ENCODE results near the gene DDX41.

The DDX41 gene

DNA sequence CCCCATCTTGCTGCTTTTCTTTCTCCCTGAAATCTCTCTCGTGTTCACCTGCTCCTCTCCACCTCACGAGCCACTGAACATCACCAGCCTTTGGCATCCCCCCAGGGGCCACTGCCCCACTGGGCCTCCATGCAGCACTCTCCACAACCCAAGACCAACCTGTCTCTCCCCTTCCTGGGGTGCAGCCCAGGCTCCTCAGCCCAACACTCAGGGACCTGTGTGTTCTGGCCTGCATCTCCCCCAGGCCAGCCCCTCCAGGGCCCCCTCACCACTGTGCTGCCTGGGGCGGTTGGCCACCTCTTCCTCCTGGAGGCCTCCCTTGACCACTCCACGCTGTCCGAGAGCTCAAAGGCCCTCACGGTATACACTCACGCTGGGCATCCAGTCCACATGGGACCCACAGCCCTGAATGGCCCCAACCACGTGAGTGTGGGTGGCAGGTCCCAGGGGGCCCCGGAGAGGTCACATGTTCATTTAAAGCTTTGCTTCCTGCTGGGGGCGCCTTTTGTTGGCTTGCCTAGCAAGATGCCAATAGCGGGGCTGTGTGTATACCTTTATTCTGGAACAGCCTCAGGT is 6.7 kb downstream of the DDX41 start:
- TF ChIP-seq, protein P1, sequence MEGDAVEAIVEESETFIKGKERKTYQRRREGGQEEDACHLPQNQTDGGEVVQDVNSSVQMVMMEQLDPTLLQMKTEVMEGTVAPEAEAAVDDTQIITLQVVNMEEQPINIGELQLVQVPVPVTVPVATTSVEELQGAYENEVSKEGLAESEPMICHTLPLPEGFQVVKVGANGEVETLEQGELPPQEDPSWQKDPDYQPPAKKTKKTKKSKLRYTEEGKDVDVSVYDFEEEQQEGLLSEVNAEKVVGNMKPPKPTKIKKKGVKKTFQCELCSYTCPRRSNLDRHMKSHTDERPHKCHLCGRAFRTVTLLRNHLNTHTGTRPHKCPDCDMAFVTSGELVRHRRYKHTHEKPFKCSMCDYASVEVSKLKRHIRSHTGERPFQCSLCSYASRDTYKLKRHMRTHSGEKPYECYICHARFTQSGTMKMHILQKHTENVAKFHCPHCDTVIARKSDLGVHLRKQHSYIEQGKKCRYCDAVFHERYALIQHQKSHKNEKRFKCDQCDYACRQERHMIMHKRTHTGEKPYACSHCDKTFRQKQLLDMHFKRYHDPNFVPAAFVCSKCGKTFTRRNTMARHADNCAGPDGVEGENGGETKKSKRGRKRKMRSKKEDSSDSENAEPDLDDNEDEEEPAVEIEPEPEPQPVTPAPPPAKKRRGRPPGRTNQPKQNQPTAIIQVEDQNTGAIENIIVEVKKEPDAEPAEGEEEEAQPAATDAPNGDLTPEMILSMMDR (IDR thresholded peaks at IDR 0.05; ENCODE audit: low read length), result no peak
- TF ChIP-seq EZH2 (optimal IDR thresholded peaks at IDR 0.05; ENCODE audit: low read depth, low read length), result no peak
- TF ChIP-seq EZH2phosphoT487 (IDR thresholded peaks at IDR 0.05; ENCODE audit: low read length), result no peak
- no peaks in the 10 kb centered on the region for H3K9me3 ChIP-seq (replicated peaks; ENCODE audit: insufficient read depth, low read length)
- no peaks in the 10 kb centered on the region for H3K9me2 ChIP-seq (replicated peaks; ENCODE audit: insufficient read depth, low read length)
- peaks cover 18% of the 10 kb centered on the region for H3K4me1 ChIP-seq (ENCODE audit: low read length)
- H4K20me1 ChIP-seq (ENCODE audit: insufficient read depth, low read length), result no peaks in the 10 kb centered on the region
- peak overlapping the region; percentile 59; the same call in 1 of the 2 replicates for H3K4me3 ChIP-seq (ENCODE audit: low read length)
- DNase-seq, result no peak
- H3K27ac ChIP-seq (ENCODE audit: low read length), result peak overlapping the region; percentile 7; the same call in 1 of the 2 replicates
- peak overlapping the region; percentile 89 for H3K4me2 ChIP-seq (ENCODE audit: low read depth, low read length)
- no peaks in the 10 kb centered on the region for H3K27me3 ChIP-seq (replicated peaks; ENCODE audit: insufficient read depth, low read length)
- H3F3A ChIP-seq (ENCODE audit: insufficient read depth, low read length), result no peaks in the 10 kb centered on the region
- H3K9ac ChIP-seq (ENCODE audit: low read length), result peak overlapping the region; percentile 55; the same call in 1 of the 2 replicates
- H2AFZ ChIP-seq (ENCODE audit: low read length), result 0 out of 2 replicates have a peak overlapping the region, but pooled peaks have one; percentile 62
- H3K36me3 ChIP-seq (replicated peaks; ENCODE audit: insufficient read depth, low read length), result no peaks in the 10 kb centered on the region; the same call in 1 of the 2 replicates
- H3K79me2 ChIP-seq (ENCODE audit: low read length), result peaks cover 10% of the 10 kb centered on the region

DNA sequence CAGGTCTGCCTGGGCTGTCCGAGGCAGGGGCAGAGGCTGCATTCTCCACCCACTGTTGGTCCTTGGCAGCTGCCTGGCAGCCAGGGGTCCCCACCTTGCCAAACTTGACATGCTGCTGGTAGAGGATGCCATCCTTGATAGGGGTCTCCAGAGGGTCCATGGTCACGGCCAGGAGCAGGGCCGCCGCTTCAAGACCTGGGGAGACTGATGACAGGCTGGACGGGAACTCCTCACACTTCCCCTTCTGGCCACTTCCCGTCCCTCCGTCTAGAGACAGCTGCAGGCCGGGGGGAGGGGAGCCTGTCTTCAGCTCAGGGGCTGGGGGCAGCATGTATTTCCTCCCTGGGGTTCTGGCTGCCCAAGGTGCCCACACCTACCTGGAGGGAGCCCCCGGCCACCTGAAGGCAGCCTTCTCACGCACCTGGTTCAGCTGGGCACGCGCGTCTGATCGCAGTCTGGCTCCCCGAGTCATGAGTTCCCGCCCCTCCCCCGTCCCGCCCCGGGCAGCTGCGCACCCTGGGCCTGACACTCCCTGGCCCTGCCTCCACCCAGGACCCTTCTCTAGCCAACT is 7.3 kb downstream of the DDX41 start, which contains the start of gene DOK3:
TSS of gene DOK3 (minus strand) at position 446 of the 571 bp plus-strand sequence. CDS start at position 160, 286 bp downstream.
- H3K27me3 ChIP-seq (replicated peaks; ENCODE audit: insufficient read depth, low read length), result no peaks in the 10 kb centered on the region
- DNase-seq, result peak; percentile 54
- H3K9ac ChIP-seq (ENCODE audit: low read length), result peak within 1 kb of the TSS; percentile 55; the same call in 1 of the 2 replicates
- TF ChIP-seq EZH2 (optimal IDR thresholded peaks at IDR 0.05; ENCODE audit: low read depth, low read length), result no peak
- TF ChIP-seq EZH2phosphoT487 (IDR thresholded peaks at IDR 0.05; ENCODE audit: low read length), result no peak
- TF ChIP-seq, protein P1 (IDR thresholded peaks at IDR 0.05; ENCODE audit: low read length), result no peak
- no peaks in the 10 kb centered on the region for H3F3A ChIP-seq (ENCODE audit: insufficient read depth, low read length)
- no peaks in the 10 kb centered on the region for H3K9me3 ChIP-seq (replicated peaks; ENCODE audit: insufficient read depth, low read length)
- H3K79me2 ChIP-seq (ENCODE audit: low read length), result peaks cover 3% of the 10 kb centered on the region
- no peaks in the 10 kb centered on the region for H3K9me2 ChIP-seq (replicated peaks; ENCODE audit: insufficient read depth, low read length)
- peak within 1 kb of the TSS; percentile 89 for H3K4me2 ChIP-seq (ENCODE audit: low read depth, low read length)
- H3K4me3 ChIP-seq (ENCODE audit: low read length), result peak within 1 kb of the TSS; percentile 59
- no peaks in the 10 kb centered on the region; the same call in 1 of the 2 replicates for H3K36me3 ChIP-seq (replicated peaks; ENCODE audit: insufficient read depth, low read length)
- H2AFZ ChIP-seq (ENCODE audit: low read length), result peak within 1 kb of the TSS; percentile 62
- peak within 1 kb of the TSS; percentile 7; the same call in 1 of the 2 replicates for H3K27ac ChIP-seq (ENCODE audit: low read length)
- no peaks in the 10 kb centered on the region for H4K20me1 ChIP-seq (ENCODE audit: insufficient read depth, low read length)
- peaks cover 18% of the 10 kb centered on the region for H3K4me1 ChIP-seq (ENCODE audit: low read length)

DNA sequence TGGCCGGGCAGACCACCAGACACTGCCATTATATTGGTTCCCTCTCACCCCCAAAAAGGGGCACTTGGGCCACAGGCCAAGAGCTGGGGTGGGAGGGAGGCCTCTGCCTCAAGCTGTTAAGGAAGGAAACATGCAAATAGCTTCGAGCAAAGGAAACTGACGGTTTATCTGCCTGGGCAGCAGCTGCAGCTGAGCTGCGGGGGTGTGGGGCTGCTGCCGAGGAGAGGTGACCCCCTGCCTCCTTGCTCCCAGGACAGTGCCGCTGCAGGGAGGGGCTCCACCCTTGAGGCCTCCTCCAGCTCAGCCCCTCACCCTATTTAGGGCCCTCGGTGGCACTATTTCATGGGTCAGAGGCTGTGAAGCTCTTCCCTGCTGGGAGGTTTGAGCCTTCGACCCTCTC is 7.9 kb downstream of the DDX41 start:
- peaks cover 18% of the 10 kb centered on the region for H3K4me1 ChIP-seq (ENCODE audit: low read length)
- H3K79me2 ChIP-seq (ENCODE audit: low read length), result no peaks in the 10 kb centered on the region
- H3K9me2 ChIP-seq (replicated peaks; ENCODE audit: insufficient read depth, low read length), result no peaks in the 10 kb centered on the region
- no peaks in the 10 kb centered on the region for H4K20me1 ChIP-seq (ENCODE audit: insufficient read depth, low read length)
- H3K9ac ChIP-seq (ENCODE audit: low read length), result peak overlapping the region; percentile 55; the same call in 1 of the 2 replicates
- no peaks in the 10 kb centered on the region for H3K27me3 ChIP-seq (replicated peaks; ENCODE audit: insufficient read depth, low read length)
- 0 out of 2 replicates have a peak overlapping the region, but pooled peaks have one; percentile 6 for H3K27ac ChIP-seq (ENCODE audit: low read length)
- no peaks in the 10 kb centered on the region for H3F3A ChIP-seq (ENCODE audit: insufficient read depth, low read length)
- peak overlapping the region; percentile 59 for H3K4me3 ChIP-seq (ENCODE audit: low read length)
- no peaks in the 10 kb centered on the region; the same call in 1 of the 2 replicates for H3K36me3 ChIP-seq (replicated peaks; ENCODE audit: insufficient read depth, low read length)
- H2AFZ ChIP-seq (ENCODE audit: low read length), result peak overlapping the region; percentile 62
- H3K9me3 ChIP-seq (replicated peaks; ENCODE audit: insufficient read depth, low read length), result no peaks in the 10 kb centered on the region
- DNase-seq, result peak; percentile 57
- peak overlapping the region; percentile 89 for H3K4me2 ChIP-seq (ENCODE audit: low read depth, low read length)
- no peak for TF ChIP-seq EZH2 (optimal IDR thresholded peaks at IDR 0.05; ENCODE audit: low read depth, low read length)

Measured in MM.1S (cell line).